ENCODE results near the gene ABCC5.
"Not testable (repeated sequence)": the region's sequence is repeated elsewhere in the genome, so short reads cannot be mapped to it uniquely, and the experiment has no call there.

The ABCC5 gene

DNA sequence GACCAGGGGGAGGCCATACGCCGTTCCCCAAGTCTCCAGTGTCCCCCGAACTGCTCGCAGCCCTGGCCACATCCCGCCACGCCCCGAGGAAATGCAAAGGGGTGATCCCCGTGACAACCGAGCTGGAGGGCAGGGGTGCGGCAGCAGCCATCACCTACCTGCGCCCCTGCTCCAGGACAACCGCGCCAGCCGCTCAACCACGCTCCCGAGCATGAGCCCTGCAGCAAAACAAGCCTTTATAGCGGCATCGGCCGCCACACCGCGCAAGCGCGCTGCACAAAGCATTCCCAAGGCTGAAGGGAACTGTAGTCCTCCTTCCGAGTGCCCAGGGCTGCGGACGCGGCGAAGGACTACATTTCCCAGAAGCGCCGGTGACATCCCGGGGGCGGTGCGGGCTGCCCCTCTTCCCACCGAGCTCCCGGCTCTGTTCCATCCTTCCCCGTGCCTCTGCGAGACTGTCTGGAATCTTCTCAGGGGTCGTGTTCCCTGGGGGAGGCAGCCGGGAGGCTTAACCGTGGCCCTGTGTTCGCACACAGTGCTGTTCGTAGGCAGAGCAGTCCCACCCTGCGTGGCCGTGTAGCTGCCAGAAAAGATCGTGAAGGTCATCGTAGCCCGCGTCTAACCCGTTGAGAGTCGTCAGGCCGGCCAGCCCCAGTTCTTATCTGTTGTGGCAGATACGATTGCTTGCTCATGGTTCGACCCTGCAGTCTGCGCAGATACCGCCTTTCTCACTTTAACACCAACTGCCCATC is at the start of gene ABCC5:
Gene ABCC5 (minus strand): TSS at position 213 of the 752 bp plus-strand sequence. CDS start 3,492 bp downstream, outside the sequence.
- DNase-seq (ENCODE audit: low spot score) (peak; percentile 88), FAIRE-seq (peak; percentile 27)

DNA sequence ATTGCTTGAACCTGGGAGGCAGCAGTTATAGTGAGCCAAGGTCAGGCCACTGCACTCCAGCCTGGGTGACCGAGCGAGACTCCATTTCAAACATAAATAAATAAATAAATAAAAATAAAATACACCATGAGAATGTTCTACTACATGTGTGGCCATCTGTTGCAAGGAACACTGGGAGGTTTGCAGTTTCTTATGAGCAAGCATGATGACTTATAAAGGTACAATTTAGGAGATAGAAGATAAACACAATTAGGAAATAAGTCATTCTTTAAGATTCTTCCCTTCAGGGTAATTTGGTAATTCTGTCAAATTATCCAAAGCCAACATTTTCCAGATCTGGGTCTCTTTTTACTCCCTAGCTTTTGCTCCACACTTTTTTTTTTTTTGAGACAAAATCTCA is 48.5 kb upstream of the ABCC5 start:
- no peak for FAIRE-seq
- no peak for DNase-seq (ENCODE audit: low spot score)

DNA sequence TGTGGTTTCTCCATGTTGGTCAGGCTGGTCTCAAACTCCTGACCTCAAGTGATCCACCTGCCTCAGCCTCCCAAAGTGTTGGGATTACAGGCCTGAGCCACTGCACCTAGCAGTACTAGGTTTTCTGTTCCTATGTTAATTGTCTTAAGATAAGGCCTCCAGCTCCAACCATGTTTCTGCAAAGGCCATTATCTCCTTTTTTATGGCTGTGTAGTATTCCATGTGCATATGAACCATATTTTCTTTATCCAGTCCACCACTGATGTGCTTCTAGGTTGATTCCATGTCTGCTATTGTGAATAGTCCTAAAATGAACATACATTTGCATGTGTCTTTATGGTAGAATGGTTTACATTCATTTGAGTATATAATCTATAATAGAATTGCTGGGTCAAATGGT is 45.0 kb upstream of the ABCC5 start:
- DNase-seq (ENCODE audit: low spot score) (no peak), FAIRE-seq (no peak)

DNA sequence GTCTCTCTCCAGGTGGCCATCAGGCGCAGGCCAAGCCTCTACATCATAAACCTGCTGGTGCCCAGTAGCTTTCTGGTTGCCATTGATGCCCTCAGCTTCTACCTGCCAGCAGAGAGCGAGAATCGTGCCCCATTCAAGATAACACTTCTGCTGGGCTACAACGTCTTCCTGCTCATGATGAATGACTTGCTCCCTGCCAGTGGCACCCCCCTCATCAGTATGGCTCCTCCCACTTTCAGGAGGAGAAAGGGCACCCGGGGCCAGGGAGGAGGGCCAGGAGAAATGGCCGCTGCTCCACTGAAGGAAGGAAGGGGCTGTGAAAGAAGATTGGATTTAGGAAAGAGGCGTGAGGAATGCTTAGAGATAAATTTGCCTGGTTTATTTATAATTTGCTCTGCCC is 41.7 kb upstream of the ABCC5 start:
- DNase-seq (ENCODE audit: low spot score): no peak
- no peak for FAIRE-seq

DNA sequence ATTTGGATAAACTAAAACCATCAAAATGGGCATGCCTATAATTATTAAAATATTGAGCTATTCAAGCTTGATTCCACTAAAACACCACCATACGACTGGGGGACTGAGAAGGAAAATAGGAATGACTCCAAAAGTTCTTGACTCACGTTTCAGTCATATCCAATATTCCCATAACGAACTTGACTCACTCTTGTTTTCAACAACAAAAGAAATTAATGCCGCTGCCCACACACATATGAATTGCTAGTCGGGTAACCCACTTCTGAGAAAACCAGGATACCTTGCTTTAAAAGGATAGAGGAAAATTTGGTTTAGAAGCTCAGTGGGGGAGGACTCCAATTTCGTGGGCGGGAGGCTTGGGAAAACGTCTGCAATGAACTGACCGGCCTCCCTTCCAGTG is 40.3 kb upstream of the ABCC5 start:
- DNase-seq (ENCODE audit: low spot score) (no peak), FAIRE-seq (no peak)

DNA sequence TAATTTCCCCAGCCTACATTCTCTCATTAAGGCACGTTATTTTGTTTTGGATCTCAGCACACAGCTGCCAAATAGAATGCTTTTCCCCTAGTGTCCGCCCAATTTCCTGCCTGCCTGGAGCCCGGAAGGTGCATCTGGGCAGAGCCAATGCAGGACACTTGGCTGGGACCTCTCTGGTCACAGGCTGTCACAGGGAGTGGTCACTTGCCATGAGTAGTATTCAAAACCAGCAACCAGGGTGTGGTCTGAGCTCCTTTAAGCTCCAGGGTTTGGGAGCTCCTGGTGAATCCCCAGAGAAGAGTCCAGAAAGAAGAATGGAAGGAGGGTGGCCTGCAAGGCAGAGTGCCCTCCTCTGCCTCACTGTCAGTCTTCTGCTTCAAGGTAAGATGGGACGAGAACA is 35.1 kb upstream of the ABCC5 start, which contains the start of gene HTR3C:
Gene HTR3C (plus strand): TSS at position 281 of the 400 bp plus-strand sequence. CDS start 34 bp downstream, at position 315.
- FAIRE-seq (no peak), DNase-seq (ENCODE audit: low spot score) (no peak)

DNA sequence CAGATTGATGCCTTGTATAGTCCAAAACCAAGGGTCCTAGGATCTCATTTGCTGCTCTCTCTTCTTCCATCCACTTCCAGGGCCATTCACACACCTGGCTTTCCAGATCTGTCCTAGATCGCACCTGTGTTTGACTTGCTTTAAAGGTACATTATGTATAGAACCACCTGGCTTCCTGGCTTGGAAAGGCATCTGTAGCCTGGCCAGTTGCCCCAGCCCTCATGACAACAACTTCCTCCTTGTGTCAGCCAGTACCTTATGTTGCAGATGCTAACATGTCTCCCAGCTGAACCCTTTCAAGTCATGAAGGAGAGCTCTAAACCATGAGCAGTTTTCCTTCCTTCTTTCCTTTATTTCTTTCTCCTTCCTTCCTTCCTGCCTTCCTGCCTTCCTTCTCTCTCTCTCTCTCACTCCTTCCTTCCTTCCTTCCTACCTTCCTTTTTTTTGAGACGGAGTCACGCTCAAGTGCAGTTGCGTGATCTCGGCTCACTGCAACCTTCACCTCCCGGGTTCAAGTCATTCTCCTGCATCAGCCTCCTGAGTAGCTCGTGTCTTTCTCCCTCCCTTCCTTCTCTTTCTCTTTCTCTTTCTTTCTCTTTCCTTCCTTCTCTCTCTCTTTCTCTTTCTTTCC is 32.6 kb upstream of the ABCC5 start:
- FAIRE-seq: no peak
- no peak for DNase-seq (ENCODE audit: low spot score)

DNA sequence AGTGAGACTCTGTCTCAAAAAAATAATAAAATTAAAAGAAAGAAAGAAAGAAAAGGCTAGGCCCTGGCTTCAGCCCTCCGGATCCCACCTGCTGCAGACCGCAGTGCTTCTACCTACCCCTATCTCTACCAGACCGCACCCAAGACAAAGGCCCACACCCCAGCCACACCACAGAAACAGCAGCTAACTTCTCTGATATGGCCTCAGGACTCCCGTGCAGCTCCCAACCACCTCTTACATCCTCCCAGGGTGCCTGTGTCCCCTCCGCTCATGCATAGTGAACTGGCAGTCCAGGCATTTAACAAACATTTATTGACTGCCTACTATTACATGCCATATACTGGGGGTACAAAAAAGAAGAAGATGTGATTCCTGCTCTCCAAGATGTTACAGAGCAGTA is 28.3 kb upstream of the ABCC5 start:
- no peak for FAIRE-seq
- no peak for DNase-seq (ENCODE audit: low spot score)

DNA sequence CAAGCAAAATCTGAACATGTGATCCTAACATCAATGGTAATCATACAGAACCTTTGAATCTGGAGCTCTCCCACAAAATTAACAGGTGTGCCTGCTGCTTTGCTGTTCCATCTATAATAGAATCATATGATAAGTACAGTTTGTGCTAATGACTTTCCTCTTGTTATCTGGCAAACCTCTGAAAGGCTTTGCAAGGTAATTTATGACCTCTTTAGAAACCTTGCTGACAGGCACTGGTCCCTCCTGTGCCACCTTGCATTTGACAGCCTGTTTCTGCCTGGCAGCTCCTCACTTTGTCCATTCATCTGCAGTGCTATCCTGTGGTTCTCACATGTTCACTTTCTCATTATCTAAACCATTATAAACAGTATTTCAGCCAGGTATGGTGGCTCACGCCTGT is 24.9 kb upstream of the ABCC5 start:
- FAIRE-seq (no peak), DNase-seq (ENCODE audit: low spot score) (no peak)

DNA sequence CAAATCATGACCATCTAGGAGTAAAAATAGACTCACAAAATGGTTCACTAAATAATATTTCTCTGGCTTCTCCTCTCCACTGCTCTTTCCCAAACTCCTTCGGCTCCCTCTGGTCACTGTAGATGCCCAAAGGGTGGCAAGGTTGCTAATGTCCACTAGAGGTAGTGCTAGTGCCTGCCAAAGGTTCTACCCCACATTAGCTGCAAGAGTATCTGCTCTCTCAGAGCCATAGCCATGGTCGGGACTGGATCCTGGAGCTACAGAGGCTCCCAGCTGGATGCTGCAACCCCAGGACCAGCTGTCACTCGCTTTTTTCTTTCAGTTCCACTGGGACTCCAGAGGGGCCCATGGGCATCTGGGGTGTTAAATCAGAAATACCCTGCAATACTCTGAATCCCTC is 22.3 kb upstream of the ABCC5 start:
- FAIRE-seq: no peak
- DNase-seq (ENCODE audit: low spot score): peak; percentile 21

DNA sequence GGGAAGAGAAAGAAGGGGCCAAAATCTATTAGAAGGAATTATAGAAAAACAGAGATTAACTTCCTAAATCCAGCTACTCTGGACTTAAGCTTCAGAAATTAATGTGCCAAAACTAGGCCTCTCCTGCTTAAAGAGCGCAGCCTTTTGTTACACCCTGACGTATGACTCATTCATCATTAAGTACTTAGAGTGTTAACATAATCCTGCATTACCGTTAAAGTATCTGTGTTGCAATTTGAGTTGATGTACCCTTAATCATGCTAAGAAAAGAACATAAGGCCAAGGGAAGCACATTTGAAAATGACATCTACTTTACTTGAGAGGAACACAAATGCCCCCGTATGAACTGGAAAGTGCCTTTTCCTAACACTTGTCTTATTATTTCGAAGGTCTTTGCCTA is 21.7 kb upstream of the ABCC5 start:
- DNase-seq (ENCODE audit: low spot score) (no peak), FAIRE-seq (no peak)

DNA sequence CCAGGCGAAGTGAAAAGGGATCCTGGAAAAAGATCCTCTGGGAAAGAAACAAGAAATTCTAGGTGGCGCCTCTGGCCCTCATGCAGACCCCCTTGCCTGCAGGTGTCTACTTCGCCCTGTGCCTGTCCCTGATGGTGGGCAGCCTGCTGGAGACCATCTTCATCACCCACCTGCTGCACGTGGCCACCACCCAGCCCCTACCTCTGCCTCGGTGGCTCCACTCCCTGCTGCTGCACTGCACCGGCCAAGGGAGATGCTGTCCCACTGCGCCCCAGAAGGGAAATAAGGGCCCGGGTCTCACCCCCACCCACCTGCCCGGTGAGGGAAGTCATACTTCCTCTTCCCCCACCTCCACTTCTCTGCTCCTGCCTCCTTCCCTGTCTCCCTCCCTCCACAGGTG is 20.6 kb upstream of the ABCC5 start:
- not testable (repeated sequence) for FAIRE-seq; DNase-seq (ENCODE audit: low spot score)

DNA sequence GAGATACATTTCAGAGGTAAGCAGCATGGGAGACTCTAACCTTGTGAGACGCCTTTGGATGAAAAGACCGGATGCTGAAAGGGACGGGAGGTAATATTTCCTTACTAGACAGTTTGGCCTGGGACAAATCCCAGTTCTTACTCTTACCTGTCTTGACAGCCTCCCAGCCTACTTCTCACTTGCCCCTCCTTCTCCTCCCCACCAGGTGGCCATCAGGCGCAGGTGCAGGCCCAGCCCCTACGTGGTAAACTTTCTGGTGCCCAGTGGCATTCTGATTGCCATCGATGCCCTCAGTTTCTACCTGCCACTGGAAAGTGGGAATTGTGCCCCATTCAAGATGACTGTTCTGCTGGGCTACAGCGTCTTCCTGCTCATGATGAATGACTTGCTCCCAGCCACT is 20.1 kb upstream of the ABCC5 start:
- FAIRE-seq: no peak
- no peak for DNase-seq (ENCODE audit: low spot score)

DNA sequence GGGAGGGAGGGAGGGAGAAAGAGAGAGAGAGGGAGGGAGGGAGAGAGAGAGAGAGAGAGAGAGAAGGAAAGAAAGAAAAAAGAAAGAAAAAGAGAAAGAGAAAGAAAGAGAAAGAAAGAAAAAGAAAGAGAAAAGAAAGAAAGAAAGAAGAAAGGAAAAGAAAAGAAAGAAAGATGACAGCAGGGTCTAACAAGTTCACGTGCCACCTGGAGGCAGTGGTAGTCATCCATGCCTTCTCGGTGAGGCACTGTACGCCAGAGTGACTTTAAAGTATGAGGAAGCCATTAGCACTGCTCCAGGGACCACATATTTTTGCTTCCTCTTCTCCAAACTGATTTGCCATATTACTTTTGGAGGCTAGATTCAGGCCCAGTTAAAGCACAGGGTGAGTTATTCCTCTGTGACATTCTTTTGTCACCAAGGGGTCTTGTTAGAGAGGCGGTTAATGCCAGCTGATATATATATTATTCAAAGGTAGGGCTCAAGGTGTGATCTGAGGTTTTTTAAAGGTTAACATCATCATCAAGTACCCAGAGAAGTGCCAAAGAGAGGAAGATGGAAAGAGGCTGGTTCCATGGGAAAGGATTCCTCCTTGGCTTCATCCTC is 13.6 kb upstream of the ABCC5 start, which contains the start of gene HTR3D:
Gene HTR3D (plus strand): TSS at position 556 of the 606 bp plus-strand sequence. CDS start 0 bp downstream, at position 556.
- DNase-seq (ENCODE audit: low spot score) (peak; percentile 54), FAIRE-seq (peak; percentile 74)

DNA sequence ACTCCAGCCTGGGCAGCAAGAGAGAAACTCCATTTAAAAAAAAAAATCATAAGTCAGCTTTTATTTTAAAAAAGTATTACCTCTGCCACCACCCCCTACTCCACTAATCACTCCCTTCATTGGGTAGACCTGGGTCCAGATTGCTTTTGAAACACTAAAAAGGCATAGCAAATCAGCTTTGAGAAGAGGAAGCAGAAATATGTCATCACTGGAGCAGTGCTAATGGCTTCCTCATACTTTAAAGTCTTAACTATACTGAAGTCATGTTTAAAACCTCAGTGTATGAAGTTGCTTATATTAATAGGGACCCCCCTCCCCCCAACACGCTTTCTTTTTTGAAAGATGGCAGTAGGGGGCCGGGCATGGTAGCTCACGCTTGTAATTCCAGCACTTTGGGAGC is 12.9 kb upstream of the ABCC5 start:
- DNase-seq (ENCODE audit: low spot score): no peak
- FAIRE-seq: no peak

DNA sequence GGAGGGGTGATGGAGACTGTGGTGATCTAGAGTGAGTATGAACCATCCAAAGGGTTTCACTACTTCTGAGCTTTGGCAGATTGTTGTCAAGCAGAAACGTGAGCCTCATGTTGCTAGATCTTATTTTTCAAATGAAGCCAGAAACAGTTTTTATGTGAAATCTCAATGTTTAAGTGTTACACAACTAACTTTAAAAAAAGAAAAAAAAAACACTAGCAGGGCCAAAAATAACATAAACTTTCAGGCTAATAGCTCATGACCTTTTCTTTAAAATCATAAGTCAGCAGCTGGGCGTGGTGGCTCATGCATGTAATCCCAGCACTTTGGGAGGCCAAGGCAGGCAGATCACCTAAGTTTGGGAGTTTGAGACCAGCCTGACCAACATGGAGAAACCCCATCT is 11.8 kb upstream of the ABCC5 start:
- DNase-seq (ENCODE audit: low spot score) (no peak), FAIRE-seq (no peak)

DNA sequence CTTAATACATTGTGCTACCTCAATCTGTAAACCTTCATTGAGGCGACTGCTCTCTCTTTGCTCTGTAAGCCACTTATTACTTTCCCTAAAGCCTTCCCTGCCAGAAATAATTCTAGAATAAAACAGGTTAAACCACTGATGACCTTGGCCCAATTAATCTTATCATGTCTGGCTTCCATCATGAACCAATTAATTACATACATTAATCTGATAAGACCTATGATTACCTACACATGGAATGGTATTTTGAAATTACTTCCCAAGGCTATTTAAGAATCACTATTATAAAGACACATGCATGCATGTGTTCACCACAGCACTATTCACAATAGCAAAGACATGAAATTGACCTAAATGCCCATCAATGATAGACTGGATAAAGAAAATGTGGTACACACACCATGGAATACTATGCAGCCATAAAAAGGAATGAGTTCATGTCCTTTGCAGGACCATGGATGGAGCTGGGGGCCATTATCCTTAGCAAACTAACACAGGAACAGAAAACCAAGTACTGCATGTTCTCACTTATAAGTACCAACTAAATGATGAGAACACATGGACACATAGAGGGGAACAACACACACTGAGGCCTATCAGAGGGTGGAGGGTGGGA is 10.7 kb upstream of the ABCC5 start:
- FAIRE-seq; DNase-seq (ENCODE audit: low spot score): not testable (repeated sequence)

DNA sequence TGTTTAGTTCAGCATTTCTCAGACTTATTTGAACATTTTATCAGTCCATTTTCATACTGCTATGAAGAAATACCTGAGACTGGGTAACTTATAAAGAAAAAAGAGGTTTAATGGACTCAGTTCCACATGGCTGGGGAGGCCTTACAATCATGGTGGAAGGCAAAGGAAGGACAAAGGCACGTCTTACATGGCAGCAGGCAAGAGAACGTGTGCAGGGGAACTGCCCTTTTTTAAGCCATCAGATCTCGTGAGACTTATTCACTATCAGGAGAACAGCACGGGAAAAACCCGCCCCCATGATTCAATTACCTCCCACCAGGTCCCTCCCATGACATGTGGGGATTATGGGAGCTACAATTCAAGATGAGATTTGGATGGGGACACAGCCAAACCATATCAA is 7.6 kb upstream of the ABCC5 start:
- DNase-seq (ENCODE audit: low spot score); FAIRE-seq: not testable (repeated sequence)

DNA sequence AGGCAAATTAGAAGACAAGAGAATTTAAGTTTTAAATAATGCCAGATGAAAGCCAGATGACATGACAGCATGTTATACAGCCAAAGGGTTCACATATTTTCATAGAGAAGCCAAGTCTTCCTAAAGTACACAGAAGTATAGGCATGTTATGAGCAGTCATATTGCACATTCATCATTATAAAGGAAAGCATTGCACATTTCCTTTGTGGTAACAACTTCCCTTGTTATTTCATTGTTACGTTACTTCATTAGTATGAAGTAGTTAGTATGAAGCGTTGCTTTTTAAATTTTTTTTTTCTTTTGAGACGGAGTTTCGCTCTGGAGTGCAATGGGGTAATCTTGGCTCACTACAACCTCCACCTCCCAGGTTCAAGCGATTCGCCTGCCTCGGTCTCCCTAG is 4.6 kb upstream of the ABCC5 start:
- DNase-seq (ENCODE audit: low spot score) (no peak), FAIRE-seq (no peak)

DNA sequence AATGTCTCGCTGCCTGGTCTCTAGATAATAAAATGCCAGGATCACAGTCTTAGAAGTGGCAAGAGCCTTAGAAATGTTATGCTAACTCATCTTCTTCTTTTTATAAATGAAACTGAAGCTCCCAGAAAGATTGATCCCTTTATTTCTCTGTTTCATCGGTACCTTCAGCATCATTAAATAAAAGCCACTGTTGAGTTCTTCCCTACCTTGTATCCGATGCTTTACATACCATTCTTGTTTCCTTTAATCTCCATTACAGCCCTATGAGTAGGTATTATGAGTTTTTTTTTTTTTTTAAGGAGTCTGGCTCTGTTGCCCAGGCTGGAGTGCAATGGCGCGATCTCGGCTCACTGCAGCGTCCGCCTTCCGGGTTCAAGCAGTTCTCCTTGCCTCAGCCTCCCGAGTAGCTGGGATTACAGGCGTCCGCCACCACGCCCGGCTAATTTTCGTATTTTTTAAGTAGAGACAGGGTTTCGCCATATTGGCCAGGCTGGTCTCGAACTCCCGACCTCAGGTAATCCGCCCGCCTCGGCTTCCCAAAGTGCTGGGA is 815 bp upstream of the ABCC5 start:
- FAIRE-seq: no peak

DNA sequence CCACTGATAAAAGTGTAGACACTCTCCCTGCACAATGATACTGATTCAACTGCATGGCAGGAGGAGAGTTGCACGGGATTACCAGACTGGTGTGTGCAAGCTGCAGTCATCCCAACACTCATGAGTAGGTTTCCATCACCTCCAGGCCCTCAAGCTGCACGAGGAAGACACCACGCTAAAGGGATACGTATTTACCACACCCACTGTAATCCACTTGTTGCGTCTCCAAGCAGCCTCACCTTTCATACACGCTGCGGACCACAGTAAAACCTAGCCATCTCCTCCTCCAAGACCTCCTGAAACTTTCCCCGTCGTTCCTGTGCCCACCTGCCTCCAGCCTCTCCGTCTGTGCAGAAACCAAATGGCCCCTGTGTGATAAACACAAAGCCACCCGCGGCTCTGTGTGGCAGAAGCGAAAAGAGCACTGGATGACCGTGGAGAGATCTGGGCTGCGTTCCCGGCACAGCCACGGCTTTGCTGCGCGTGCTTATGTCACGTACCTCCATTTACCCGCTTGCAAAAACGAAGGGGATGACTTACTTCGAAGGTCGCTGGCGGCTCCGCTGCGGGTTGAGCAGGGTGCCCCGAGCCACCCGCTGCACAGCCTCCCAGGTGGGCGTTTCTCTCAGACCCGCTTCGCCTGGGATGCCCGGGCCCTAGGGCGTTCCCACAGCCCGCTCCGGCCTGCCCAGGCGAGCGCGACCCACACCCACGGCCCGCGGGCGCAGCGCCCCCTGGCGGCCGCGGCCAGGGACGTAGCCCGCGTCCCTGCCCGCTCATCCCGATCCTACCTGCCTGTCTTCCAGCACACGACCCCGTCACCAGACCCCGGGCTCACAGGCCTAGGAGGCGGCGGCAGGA is 643 bp downstream of the ABCC5 start:
- FAIRE-seq (no peak), DNase-seq (ENCODE audit: low spot score) (peak; percentile 47)

More for the DNA sequence above, 815 bp upstream of the ABCC5 start:
- DNase-seq (ENCODE audit: low spot score): no peak
